Activated T-helper 1 cell treated with Interleukin-2 at 50 U/mL for 16 hours (primary cell): ENCODE data around the gene LAD1.

Source experiments
- DNase-seq: peaks from one replicate; pipeline ENCODE4 v3.0.0-alpha.2; 2020; ENCODE audit warnings: low read depth

The LAD1 gene

GRCh38 chr1:201391651-201392511 lies 7.2 kb downstream of the LAD1 start:
- DNase-seq = no peak

DNA sequence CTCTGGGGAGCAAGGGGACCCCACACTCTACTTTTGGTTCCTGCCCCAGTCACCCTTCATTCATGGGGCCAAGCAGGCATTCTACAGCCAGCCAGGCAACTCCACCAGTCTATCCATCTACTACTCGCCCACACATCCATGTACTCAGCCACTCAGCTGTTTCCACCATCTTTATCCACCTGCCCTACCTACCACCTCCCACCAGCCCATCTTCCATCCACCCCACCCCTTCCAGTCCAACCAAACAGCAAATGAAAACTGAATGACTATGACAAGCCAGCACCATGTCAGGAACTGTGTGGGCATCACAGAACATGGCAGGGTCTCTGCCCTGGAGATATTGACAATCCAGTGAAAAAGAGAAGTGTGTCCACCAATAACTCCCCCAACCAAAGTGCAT lies 7.9 kb downstream of the LAD1 start:
- no peak for DNase-seq

DNA sequence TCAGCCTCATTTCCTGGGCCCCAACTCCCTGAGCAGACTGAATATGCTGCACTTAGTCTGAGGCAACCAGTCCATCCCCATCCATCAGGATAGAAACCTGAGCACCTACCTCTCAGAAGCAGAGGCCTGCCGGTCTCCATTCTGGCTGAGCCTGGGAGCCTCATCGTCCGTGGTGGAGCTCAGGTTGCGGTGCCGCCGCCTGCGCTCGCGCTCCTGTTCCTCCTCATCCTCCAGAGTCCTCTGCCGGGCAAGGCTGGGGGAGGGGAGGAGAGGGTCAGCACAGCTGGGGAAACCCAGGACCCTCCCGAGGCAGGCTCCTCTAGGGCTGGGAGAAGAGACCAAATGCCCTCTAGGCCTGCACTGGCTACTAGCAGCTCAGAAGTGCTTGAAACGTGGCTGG lies 10.1 kb downstream of the LAD1 start:
- no peak for DNase-seq

DNA sequence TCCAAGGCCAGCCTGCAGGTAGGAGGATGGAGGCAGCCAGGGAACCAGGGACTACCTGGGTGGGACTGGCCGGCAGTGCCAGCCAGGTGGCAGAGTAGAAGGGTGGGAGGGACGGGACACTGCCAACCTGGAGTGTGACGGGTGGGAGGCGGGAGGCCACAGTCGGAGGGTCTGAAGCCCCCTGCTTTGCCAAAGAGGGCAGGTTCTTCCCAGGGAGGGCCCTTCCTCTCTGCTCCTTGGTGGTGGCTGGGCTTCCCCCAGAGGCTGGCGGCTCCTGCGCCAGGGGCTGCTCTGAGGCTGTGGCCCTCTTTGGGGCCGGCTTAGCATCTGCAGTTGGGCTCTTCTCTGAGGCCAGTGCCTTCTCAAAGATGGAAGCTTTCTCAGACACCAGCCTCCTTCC lies 12.9 kb downstream of the LAD1 start:
- DNase-seq = no peak

DNA sequence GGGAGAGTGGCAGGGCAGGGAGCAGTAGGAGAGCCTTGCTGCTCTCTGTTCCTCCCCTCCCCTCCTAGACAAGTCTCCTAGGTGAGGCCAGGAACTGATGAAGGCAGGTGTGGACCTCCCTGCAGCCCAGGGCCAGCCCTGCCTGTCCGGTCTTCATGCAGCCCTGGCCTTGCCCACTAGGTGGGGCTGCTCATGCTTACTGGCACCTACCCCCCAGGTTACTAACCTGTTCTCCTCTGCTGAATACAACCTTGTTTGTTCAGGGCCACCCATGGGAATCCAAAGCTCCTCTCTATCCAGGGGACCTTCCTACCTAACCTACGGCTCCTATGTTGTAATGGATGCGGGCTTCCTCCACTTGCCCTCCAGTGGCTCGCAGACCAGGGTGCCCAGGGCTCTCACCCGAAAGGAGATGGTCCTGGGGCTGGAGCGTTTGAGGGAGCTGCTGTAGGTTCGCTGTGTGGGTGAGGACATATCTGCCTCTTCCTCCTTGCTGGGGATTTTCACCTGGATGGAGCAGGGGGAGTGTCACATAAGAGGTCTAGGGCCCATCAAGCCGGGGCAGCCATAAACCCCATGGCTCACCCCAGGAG lies 13.7 kb downstream of the LAD1 start:
- DNase-seq = no peak

DNA sequence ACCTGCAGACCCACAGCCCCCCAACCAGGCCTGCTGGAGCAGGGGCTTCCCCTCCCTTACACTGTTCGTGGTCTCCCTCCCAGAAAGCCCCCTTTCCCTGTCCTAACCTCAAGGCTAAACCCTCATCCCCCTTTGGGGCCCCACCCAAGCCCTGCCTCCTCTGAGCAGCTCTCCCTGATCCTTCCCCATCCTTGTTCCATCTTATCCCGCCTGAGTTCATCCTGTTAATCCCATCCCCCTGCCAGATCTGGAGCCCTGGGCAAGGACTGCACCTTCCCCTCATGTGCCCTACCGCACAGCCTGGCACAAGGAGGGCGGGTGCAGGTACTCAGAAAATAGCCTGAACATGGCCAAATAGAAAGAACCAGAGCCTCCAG lies 14.7 kb downstream of the LAD1 start:
- no peak for DNase-seq

DNA sequence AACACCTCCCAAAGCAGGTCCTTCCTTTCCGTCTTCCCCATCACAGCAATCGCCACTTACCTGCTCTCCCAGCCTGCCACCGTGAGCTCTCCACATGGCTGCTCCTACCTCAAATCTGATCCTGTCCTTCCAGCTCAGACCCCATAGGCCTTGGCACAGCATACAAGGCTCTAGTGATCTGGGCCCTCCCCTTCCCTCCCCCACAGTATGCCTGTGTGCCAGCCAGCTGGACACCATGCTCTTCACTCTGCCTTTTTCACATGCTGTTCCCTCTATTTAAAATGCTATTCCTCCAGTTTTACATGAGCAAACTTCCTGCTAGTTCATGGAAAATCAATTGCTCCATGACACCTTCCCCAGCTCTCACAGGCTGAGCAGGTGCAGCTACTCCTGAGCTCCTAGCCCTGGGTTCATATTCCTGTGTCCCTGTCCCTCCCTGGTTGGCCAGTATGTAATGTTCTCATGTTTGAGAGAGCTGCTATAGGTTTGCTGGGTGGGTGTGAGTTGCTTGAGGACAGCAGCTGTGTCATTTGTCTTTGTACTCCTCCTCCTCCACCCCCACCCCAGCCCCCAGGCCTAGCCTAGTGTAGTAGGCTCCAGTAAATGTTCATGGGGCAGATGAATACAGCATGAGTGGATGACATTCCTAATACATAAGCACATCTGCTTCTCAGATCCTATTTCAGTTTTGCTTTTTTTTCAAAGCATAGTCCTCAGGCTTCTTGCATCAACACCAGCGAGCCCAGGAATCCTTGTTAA lies 15.3 kb downstream of the LAD1 start:
- DNase-seq = no peak

- DNase-seq = no peak
Measured at GRCh38 chr1:201381130-201381529, 18.0 kb downstream of the LAD1 start.

- no peak for DNase-seq
Measured at GRCh38 chr1:201379733-201380242, 19.3 kb downstream of the LAD1 start.

DNA sequence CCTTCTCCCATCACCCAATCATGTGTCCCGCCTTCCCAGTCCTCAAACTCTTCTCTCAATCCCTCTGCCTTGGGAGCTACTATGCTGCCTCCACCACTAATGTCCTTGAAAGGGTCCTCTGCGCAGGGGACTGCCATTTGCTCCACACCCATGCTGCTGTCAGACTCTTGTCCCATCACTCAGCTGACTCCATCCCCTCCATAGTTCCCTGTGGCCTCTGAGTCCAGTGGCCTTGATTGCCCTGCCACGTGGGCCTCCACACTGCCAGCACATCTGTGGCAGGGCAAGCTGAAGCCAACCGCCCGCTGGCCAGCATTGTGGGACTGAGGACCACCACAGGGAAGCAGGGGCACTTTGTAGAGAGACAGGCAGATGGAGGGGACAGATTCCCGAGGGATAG lies 20.3 kb downstream of the LAD1 start:
- DNase-seq = no peak

DNA sequence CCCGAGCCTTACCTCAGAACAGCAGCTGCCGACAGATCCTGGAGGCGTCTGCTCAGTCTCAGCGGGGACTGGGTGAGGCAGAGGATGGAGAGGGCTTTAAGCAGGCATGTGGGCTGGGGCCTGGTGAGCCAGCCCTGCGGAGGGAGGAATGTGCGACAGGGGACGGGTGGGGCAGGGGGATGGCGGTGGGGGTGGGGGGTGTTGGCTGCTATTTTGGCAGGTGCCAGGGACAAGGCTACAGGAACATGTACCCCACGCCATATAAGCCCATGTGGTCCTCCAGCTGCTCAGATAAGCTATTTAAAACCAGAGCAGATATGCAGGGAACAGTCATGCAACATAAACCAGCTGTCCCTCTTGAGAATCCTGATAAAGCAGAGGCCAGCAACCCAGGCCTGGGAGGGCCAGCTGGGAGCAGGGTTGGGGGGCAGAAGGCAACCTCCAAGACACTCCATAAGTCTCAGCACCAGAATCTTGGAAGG lies 21.5 kb downstream of the LAD1 start, which contains the start of gene TNNT2:
TSS of gene TNNT2 (minus strand) at position 70 of the 482 bp plus-strand sequence. CDS start 4,426 bp downstream, outside the sequence.
- no peak for DNase-seq

DNA sequence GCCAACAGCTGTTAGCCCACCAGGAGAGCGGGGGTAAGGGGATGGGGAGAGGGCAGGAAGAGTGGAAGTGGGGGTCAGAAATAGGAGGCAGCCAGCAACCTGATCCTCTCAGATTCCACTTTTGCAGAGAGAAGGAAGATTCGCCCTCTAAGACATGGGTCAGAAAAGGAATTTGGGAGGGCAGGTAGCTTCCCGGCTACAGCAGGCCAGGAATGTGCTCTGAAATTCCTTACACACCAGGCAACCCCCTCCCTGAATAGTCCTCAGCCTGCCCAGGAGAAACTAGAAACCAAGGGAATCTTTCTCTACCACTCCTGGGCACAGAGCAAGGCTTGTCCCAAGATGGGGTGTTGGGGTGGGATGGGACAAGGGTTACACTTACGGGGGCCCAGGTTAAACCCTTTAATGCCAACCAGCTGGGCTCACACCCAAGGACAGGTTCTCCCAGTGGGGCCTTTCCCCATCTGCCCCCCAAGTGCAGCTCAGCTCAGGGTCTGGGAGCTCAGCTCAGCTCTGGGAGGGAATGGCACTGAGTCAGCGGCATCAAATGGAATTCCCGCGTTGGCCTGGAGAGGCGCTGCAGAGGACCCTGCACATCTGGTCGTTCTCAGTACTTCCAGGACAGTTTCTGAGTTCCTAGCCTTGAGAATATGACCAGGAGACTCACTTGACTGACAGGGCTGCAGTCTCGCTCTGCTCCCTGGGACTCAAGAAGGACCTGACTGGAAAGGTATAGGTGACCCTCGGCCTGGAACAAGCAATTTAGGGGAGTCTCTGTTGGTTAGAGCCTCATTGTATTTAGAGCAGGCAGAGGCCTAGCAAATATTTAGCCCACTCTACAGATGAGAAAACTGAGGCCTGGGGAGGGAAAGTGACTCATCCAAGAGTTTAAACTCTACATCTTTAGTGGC lies 22.4 kb downstream of the LAD1 start:
- no peak for DNase-seq

- DNase-seq = no peak
Measured at GRCh38 chr1:201376107-201376463, 23.0 kb downstream of the LAD1 start.

DNA sequence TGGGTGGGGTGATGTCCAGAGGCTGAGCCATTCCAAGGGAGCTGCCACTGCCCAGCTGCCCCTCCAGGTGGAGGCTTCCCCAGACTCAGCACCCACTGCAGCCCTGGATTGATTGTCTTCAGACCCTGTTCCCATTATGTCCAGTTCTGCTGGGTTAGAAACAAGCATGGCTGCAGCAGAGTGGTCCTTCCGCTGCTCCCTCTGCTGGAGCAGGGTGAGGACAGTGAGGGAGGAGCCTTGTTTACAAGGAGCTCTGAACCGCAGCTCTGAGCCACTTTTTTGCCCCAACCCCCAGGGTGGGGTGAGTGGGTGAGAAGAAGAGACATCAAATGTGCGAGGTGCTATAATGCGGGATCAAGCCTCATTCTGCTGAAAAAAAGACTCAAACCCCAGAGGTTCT lies 24.0 kb downstream of the LAD1 start:
- DNase-seq = no peak

GRCh38 chr1:201374364-201374763 lies 24.8 kb downstream of the LAD1 start:
- no peak for DNase-seq

DNA sequence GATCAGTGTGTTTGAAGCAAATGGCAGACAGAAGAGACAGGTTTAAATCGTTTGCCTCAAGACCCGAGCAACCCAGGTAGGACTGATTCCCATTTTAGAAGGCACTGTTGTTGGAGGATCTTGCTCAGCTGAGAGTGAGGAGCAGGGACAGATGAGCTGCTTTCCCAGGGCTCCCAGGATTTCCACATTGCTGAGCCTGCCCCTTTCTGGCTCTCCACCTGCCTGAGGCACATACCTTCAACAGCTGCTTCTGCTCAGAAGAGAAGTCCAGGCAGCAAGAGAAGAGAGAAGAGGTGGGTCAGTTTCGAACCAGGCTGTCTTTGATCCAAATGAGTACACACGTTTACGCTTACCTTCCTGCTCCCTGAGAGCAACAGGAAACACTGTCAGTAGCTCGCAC lies 27.3 kb downstream of the LAD1 start:
- DNase-seq = no peak

- no peak for DNase-seq
Measured at GRCh38 chr1:201371276-201371675, 27.8 kb downstream of the LAD1 start.

DNA sequence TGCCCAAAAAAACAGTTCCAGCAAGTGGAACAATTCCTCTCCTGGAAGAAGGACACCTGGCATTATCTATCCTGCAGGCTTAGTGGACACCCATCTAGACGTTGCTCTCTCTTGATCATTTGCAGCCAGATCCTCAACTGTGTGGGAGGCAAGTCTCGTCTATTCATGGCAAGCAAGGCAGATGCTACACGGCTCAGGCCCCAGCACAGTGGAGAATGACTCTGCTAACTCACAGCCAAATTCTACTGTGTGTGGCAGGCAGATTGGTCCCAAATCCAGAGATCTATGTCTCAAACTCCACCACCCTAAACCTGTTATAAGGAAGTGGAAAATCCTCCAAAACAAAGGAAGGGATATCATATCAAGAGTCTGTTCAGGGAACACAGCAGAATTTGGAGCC lies 28.6 kb downstream of the LAD1 start:
- DNase-seq = no peak

GRCh38 chr1:201369209-201369608 lies 29.9 kb downstream of the LAD1 start:
- DNase-seq = no peak

DNA sequence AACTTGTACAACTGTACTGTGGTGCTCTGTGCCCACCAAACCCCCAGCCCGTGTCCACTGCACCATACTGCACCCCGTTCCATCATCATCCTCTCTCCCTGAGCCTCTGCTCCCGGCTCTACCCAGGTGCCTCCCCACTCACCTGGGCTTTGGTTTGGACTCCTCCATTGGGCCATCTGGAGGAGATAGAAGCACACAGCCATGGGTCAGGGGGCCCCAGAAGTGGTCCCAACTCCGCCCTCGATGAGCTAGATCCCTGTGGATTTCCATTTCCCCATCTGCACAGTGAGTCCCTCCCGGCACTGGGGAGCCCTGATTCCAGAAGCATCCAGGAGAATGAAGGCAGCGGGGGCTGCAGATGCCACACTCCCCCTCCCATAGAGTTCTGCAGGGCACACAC lies 32.4 kb downstream of the LAD1 start:
- no peak for DNase-seq

DNA sequence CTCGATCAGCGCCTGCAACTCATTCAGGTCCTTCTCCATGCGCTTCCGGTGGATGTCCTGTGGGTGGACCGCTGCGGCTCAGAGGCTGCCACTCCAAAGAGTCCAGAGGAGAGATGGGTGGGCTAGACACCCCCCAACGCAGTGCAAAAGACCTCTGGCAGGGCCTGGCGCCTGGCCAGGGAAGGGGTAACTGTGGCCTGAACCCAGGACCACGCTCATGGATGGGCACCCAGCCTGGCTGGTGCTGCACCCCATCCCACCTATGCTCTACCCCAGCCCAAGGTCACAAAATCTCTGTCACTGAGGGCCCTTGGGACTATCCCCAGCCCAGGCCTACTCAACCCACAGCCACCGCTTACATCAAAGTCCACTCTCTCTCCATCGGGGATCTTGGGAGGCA lies 33.9 kb downstream of the LAD1 start:
- DNase-seq = no peak

DNA sequence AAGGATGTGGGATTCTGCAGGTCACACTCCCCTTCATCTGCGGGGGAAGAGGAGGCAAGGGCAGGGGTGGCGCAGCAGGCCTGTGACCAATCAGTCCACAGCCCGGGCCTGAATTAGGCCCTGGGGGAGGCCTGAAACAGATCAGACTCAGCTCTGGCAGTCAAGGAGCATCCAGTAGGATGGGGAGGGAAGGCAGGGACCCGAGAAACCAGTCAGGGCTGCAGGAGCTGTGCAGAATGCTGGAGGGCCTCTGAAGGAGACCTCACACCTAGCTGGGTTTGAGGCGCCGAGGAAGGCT lies 34.4 kb downstream of the LAD1 start:
- no peak for DNase-seq
